HG03442 (cell line): ENCODE measurements around the gene ZKSCAN8.

Experiments
- ATAC-seq: cut with Tn5 transposase; IDR thresholded peaks from one replicate; pipeline ENCODE4 v1.9.1; 2021; ENCODE audit warnings: mild to moderate bottlenecking, moderate library complexity; ENCODE audit not compliant: unreplicated experiment

Gene ZKSCAN8

GRCh38 chr6:28205879-28206278, 64.2 kb downstream of the ZKSCAN8 start:
- ATAC-seq, result no peak

GRCh38 chr6:28206527-28206926, 64.8 kb downstream of the ZKSCAN8 start:
- ATAC-seq, result no peak

GRCh38 chr6:28206928-28207509, 65.3 kb downstream of the ZKSCAN8 start:
- ATAC-seq, result no peak

GRCh38 chr6:28207510-28208110, 65.9 kb downstream of the ZKSCAN8 start:
- ATAC-seq, result no peak

GRCh38 chr6:28208111-28208659, 66.5 kb downstream of the ZKSCAN8 start:
- ATAC-seq, result no peak
